Brain microvascular endothelial cell (primary cell): ENCODE results near the gene CRIP3.

Experiments
- DNase-seq: peaks from one replicate; pipeline ENCODE4 v3.0.0-alpha.2; 2020
- H3K27ac ChIP-seq: fragments of 250-450 bp; sonication (Bioruptor Pico); 2 replicates; pipeline ENCODE4 v1.5.1; 2020; ENCODE audit warnings: mild to moderate bottlenecking, moderate library complexity
- H3K27me3 ChIP-seq: fragments of 250-450 bp; sonication (Bioruptor Pico); replicated peaks from 2 replicates; pipeline ENCODE4 v1.5.1; 2020; ENCODE audit warnings: mild to moderate bottlenecking
- H3K36me3 ChIP-seq: fragments of 250-450 bp; sonication (Bioruptor Pico); replicated peaks from 2 replicates; pipeline ENCODE4 v1.5.1; 2020; ENCODE audit warnings: mild to moderate bottlenecking
- H3K4me3 ChIP-seq: 2 replicates; pipeline ENCODE4 v1.5.1; 2011; ENCODE audit warnings: low read depth, mild to moderate bottlenecking, control low read depth, low read length, moderate library complexity
- in situ Hi-C: cut with HindIII; loops from 2 replicates; pipeline ENCODE4 v1.10.0; 2017; ENCODE audit warnings: low sequenced_read_pairs, low pct_ligation_motif_present
- TF ChIP-seq, protein P1 (sequence below): IDR thresholded peaks from 2 replicates; pipeline ENCODE4 v1.5.1; 2011; ENCODE audit warnings: low read depth, mild to moderate bottlenecking, moderate library complexity, low read length, control low read depth, inconsistent platforms; ENCODE audit errors: missing control alignments

The CRIP3 gene

GRCh38 chr6:43260791-43261190 lies 47.8 kb downstream of the CRIP3 start:
- peaks cover 3% of the 10 kb centered on the region for H3K27me3 ChIP-seq
- H3K4me3 ChIP-seq: no peak overlapping the region
- TF ChIP-seq, protein P1, sequence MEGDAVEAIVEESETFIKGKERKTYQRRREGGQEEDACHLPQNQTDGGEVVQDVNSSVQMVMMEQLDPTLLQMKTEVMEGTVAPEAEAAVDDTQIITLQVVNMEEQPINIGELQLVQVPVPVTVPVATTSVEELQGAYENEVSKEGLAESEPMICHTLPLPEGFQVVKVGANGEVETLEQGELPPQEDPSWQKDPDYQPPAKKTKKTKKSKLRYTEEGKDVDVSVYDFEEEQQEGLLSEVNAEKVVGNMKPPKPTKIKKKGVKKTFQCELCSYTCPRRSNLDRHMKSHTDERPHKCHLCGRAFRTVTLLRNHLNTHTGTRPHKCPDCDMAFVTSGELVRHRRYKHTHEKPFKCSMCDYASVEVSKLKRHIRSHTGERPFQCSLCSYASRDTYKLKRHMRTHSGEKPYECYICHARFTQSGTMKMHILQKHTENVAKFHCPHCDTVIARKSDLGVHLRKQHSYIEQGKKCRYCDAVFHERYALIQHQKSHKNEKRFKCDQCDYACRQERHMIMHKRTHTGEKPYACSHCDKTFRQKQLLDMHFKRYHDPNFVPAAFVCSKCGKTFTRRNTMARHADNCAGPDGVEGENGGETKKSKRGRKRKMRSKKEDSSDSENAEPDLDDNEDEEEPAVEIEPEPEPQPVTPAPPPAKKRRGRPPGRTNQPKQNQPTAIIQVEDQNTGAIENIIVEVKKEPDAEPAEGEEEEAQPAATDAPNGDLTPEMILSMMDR: no peak
- no peak for DNase-seq
- in situ Hi-C loops: no loop called here
- no peaks in the 10 kb centered on the region for H3K36me3 ChIP-seq
- no peak overlapping the region for H3K27ac ChIP-seq

DNA sequence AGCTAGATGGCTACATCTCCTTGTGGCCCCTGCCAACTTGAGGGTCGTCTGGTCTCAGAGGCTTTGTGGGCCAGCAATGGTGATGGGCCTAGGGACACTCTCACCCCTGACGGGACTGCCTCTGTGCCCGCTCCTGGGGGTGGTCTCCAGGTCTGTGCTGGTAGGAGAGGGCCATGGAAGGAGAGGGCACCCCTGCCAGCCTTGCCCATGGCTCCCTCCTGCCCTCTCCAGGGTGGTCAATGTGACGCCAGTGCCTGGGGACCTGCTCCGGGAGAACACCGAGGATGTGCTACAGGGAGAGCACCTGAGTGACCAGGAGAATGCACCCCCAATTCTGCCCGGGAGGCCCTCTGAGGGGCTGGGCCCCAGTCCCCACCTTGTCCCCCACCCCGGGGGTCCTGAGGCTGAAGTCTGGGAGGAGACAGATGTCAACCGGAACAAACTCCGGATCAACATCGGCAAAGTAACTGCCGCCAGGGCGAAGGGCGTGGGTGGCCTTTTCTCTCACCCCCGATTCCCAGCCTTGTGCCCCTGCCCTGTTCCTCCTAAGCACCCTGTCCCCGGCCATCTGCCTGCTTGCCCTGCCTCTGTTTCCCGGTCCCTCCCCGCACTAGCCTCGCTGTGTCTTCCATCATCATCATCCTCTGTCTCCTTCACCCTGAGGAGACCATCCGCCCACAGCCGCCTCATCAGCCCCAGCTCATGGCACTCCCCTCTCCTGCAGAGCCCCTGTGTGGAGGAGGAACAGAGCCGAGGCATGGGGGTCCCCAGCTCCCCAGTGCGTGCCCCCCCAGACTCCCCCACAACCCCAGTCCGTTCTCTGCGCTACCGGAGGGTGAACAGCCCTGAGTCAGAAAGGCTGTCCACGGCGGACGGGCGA lies 49.6 kb downstream of the CRIP3 start:
- TF ChIP-seq, protein P1: no peak
- DNase-seq: no peak
- in situ Hi-C loops: no loop called here
- Histone ChIP-seq H3K27me3 (peaks cover 3% of the 10 kb centered on the region), H3K27ac (no peak overlapping the region), H3K4me3 (no peak overlapping the region), H3K36me3 (no peaks in the 10 kb centered on the region)

GRCh38 chr6:43258180-43258579 lies 50.4 kb downstream of the CRIP3 start:
- H3K27ac ChIP-seq: no peak overlapping the region
- no peaks in the 10 kb centered on the region for H3K36me3 ChIP-seq
- TF ChIP-seq, protein P1: no peak
- H3K4me3 ChIP-seq: no peak overlapping the region
- no peak for DNase-seq
- peaks cover 3% of the 10 kb centered on the region for H3K27me3 ChIP-seq
- in situ Hi-C loops: no loop called here

GRCh38 chr6:43257367-43258145 lies 51.1 kb downstream of the CRIP3 start:
- Histone ChIP-seq H3K27ac (no peak overlapping the region), H3K4me3 (no peak overlapping the region), H3K27me3 (peaks cover 3% of the 10 kb centered on the region), H3K36me3 (no peaks in the 10 kb centered on the region)
- DNase-seq: no peak
- in situ Hi-C loops: no loop called here
- TF ChIP-seq, protein P1: no peak

GRCh38 chr6:43256670-43257366 lies 51.8 kb downstream of the CRIP3 start:
- no peak overlapping the region for H3K27ac ChIP-seq
- DNase-seq: no peak
- no peaks in the 10 kb centered on the region for H3K36me3 ChIP-seq
- no peak overlapping the region for H3K4me3 ChIP-seq
- peaks cover 9% of the 10 kb centered on the region for H3K27me3 ChIP-seq
- in situ Hi-C loops: no loop called here
- TF ChIP-seq, protein P1: no peak
